ENCODE measurements around the gene ANKRD13B. TPM values are rescaled to one million over a fixed set of nuclear protein-coding genes. Genes with fewer than 3 reads are reported as not detected.

ANKRD13B gene
- total RNA-seq, 1 donor from 2014 or later, result 27.5 TPM

DNA sequence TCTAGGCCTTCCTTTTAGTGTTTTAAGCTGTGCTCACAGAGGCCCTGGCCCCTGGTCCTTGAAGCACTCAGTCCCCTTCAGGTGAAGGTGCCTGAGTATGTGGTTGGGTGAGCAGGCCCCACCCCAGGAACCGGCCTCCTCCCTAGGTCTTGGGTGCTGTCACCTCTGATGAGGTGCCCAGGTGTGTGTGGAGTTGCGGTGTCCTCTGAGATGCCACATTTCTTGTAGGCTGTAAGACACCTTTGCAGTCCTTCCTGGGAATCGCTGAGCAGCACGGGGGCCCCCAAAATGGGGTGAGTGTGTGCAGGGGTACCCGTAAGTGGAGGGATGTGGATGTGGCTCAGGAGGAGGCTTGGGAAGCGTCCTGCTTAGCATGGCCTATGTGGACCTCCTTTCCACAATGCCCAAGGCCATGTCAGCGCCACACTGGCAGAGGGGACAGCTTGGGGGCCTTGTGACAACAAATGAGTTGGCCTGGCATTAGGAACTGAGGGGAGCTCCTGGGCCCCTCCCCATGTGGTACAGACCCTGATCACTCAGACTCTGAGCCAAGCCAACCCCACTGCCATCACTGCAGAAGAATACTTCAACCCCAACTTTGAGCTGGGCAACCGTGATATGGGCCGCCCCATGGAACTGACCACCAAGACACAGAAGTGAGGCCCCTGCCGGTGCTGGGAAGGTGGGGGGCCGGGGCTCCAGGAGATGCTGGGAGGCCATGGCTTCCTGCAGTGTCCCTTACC lies 18.6 kb downstream of the ANKRD13B start:
- Mint-ChIP-seq H3K9me3 (ENCODE audit: low read depth) (no peaks in the 10 kb centered on the region), H3K36me3 (ENCODE audit: insufficient read depth) (no peaks in the 10 kb centered on the region), H3K4me3 (ENCODE audit: low read depth) (no peak overlapping the region), H3K27ac (no peak overlapping the region), H3K27me3 (peaks cover 38% of the 10 kb centered on the region), H3K4me1 (ENCODE audit: low read depth) (peaks cover 2% of the 10 kb centered on the region)
- DNase-seq (ENCODE audit: low spot score, unreplicated experiment), result no peak
- TF ChIP-seq, protein P1, sequence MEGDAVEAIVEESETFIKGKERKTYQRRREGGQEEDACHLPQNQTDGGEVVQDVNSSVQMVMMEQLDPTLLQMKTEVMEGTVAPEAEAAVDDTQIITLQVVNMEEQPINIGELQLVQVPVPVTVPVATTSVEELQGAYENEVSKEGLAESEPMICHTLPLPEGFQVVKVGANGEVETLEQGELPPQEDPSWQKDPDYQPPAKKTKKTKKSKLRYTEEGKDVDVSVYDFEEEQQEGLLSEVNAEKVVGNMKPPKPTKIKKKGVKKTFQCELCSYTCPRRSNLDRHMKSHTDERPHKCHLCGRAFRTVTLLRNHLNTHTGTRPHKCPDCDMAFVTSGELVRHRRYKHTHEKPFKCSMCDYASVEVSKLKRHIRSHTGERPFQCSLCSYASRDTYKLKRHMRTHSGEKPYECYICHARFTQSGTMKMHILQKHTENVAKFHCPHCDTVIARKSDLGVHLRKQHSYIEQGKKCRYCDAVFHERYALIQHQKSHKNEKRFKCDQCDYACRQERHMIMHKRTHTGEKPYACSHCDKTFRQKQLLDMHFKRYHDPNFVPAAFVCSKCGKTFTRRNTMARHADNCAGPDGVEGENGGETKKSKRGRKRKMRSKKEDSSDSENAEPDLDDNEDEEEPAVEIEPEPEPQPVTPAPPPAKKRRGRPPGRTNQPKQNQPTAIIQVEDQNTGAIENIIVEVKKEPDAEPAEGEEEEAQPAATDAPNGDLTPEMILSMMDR (IDR thresholded peaks at IDR 0.05; ENCODE audit: unreplicated experiment), result no peak

DNA sequence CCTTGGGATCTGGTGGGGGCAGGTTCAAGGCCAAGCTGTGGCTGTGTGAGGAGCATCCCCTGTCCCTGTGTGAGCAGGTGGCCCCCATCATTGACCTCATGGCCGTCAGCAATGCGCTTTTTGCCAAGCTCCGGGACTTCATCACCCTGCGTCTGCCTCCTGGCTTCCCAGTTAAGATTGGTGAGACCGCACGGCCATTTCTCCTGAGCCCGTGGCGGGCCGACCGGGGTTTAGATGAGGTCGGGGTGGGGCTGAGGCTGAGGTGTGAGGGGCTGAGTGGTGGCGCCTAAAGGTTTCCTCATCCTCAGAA lies 19.1 kb downstream of the ANKRD13B start:
- TF ChIP-seq, protein P1 (IDR thresholded peaks at IDR 0.05; ENCODE audit: unreplicated experiment), result no peak
- Mint-ChIP-seq H3K9me3 (ENCODE audit: low read depth) (no peaks in the 10 kb centered on the region), H3K36me3 (ENCODE audit: insufficient read depth) (no peaks in the 10 kb centered on the region), H3K27me3 (peaks cover 44% of the 10 kb centered on the region), H3K4me1 (ENCODE audit: low read depth) (peaks cover 4% of the 10 kb centered on the region), H3K27ac (no peak overlapping the region), H3K4me3 (ENCODE audit: low read depth) (no peak overlapping the region)
- DNase-seq (ENCODE audit: low spot score, unreplicated experiment), result no peak

DNA sequence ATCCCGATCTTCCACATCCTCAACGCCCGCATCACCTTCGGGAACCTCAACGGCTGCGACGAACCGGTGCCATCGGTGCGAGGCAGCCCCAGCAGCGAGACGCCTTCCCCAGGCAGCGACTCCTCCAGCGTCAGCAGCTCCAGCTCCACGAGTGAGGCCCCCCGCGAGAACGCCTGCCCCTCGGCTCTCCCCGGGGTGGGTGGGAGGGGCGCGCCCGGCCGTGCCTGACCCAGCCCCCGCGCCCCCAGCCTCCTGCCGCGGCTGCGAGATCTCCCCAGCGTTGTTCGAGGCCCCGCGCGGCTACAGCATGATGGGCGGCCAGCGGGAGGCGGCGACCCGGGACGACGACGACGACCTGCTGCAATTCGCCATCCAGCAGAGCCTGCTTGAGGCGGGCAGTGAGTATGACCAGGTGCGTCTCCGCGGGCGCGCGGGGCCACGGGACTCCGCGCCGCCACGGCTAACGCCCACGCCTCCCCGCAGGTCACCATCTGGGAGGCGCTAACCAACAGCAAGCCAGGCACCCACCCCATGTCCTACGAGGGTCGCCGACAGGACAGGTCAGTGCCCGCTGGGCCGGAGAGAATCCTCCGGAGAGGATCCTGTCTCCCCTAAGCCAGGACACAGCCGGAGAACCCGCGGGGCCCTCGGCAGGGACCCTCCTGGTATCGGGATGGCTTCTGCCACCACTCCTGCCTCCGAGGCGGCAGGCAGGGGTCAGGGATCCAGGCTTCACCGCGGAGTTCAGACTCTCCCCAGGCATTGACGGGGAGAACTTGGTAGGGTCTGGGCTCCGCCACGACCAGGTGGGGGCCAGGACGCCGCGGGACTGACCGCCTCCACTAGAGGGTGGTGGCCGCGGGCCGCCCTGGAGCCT lies 19.7 kb downstream of the ANKRD13B start:
- no peak for DNase-seq (ENCODE audit: low spot score, unreplicated experiment)
- TF ChIP-seq, protein P1 (IDR thresholded peaks at IDR 0.05; ENCODE audit: unreplicated experiment), result no peak
- Mint-ChIP-seq H3K9me3 (ENCODE audit: low read depth) (no peaks in the 10 kb centered on the region), H3K27me3 (peaks cover 49% of the 10 kb centered on the region), H3K4me1 (ENCODE audit: low read depth) (peaks cover 5% of the 10 kb centered on the region), H3K4me3 (ENCODE audit: low read depth) (no peak overlapping the region), H3K27ac (no peak overlapping the region), H3K36me3 (ENCODE audit: insufficient read depth) (no peaks in the 10 kb centered on the region)

DNA sequence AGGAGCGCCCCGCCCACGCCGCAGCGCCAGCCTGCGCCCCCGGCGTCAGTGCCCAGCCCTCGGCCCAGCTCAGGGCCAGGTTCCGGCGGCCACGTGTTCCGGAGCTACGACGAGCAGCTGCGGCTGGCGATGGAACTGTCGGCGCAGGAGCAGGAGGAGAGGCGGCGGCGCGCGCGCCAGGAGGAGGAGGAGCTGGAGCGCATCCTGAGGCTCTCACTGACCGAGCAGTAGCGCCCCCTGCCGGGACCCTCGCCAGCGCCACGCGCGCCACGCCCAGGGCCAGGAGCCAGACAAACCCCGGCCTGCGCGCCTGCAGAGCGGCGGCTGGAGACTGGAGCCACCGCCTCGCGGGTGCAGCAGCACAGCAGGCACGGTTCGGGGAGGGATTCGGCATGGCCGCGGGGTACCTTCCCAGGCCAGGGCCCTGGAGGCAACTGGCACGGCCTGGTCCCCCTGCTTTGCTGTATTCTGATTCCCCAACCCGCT lies 20.5 kb downstream of the ANKRD13B start:
- TF ChIP-seq, protein P1 (IDR thresholded peaks at IDR 0.05; ENCODE audit: unreplicated experiment), result peak; percentile 82
- H3K27ac Mint-ChIP-seq, result no peak overlapping the region
- DNase-seq (ENCODE audit: low spot score, unreplicated experiment), result peak; percentile 88
- peaks cover 53% of the 10 kb centered on the region for H3K27me3 Mint-ChIP-seq
- H3K4me3 Mint-ChIP-seq (ENCODE audit: low read depth), result no peak overlapping the region
- H3K9me3 Mint-ChIP-seq (ENCODE audit: low read depth), result no peaks in the 10 kb centered on the region
- no peaks in the 10 kb centered on the region for H3K36me3 Mint-ChIP-seq (ENCODE audit: insufficient read depth)
- peaks cover 5% of the 10 kb centered on the region for H3K4me1 Mint-ChIP-seq (ENCODE audit: low read depth)

DNA sequence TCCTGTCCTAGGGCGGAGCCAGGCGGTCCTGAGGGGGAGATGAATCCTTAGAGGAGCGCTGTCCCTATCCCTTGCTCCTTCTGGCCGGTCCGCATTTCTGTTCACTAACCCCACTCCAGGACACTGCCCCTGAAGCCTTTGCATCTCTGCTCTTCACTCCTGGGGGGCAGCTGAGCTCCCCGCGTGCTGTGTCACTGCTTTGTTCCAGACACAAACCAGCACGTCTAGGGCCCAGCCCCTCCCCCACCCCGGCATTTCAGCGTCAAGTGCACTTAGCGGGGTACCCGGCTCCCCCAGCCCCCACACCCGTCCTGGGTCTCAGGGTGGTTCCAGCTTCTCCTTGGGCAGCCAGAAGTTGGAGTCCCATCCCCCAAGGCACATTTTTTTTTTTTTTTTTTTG lies 20.9 kb downstream of the ANKRD13B start:
- H3K27me3 Mint-ChIP-seq, result peaks cover 58% of the 10 kb centered on the region
- no peaks in the 10 kb centered on the region for H3K36me3 Mint-ChIP-seq (ENCODE audit: insufficient read depth)
- H3K4me3 Mint-ChIP-seq (ENCODE audit: low read depth), result peak overlapping the region; percentile 16
- TF ChIP-seq, protein P1 (IDR thresholded peaks at IDR 0.05; ENCODE audit: unreplicated experiment), result no peak
- H3K27ac Mint-ChIP-seq, result no peak overlapping the region
- no peak for DNase-seq (ENCODE audit: low spot score, unreplicated experiment)
- H3K4me1 Mint-ChIP-seq (ENCODE audit: low read depth), result peaks cover 5% of the 10 kb centered on the region
- H3K9me3 Mint-ChIP-seq (ENCODE audit: low read depth), result no peaks in the 10 kb centered on the region

All from progenitor cell of endocrine pancreas (in vitro differentiated cells).